HG02885 (cell line): ENCODE data around the gene PDCD1.
A peak's percentile ranks its signal among the peaks of the same experiment; 100 is the strongest.

Experiments used
- ATAC-seq: cut with Tn5 transposase; IDR thresholded peaks from one replicate; pipeline ENCODE4 v1.9.1; 2021; ENCODE audit warnings: mild to moderate bottlenecking; ENCODE audit not compliant: unreplicated experiment, poor library complexity

PDCD1 gene

GRCh38 chr2:241854342-241855244, 4.1 kb downstream of the PDCD1 start:
- ATAC-seq, result no peak

DNA sequence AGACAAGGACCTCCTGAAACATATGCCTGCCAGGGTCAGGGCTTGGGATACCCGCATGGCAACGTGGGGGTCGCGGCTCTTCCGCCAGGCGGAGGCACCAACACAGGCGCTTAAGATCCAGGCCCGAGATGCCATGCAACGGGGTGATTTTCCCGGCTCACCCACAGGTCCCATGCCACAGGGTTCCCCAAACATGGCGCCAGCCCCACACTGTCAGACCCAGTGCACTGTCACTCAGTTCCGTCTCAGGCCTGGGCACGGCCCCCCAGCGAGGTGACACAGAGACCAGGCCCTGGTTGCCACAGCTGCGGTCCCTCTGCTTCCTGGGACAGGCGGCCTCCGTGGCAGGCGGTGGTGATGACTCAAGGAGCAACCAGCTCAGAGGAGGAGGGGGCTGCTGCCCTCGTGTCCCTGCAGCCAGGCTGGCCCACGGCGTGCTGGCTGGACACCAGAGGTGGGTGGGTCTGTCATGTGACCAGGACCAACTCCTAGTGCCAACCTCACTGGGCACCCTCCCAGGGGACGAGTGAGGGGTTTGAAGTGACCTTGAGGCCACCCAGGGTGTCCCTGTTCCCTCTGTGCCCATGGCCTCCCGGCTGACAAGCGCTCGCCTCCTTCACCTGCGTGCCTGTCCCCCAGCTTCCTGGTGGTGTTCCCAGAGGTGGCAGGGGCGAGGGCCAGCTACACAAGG, 4.9 kb downstream of the PDCD1 start:
- no peak for ATAC-seq

DNA sequence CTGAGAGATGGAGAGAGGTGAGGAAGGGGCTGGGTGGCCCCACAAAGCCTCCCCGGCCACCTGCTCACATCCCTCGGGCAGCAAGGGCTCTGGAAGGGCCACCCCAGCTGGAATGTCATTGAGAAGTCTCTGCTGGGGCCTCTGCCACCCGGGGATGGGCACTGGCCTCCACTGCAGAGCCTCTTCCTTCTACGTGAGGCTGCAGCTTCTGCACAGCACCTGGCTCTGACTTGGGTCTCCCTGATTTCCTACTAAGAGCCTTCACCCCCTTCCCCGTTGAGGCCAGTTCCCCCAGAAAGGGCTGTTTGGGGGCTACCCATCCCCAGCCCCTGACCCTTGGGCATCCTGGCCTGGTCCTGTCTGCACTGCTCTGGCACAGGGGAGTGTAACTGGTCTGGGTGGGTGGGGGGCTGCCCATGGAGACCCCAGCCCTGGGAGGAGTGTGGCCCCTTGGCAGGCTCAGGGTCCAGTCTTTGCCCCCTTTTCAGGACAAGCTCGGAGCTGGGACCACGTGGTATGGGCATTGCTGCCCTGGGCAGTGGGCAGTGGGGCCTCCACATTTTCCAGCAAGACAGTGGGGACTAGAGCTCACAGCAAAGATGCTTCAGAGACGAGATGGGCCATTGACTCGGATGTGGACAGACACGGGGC, 5.6 kb downstream of the PDCD1 start:
- ATAC-seq, result no peak

- ATAC-seq, result no peak
Measured at GRCh38 chr2:241852116-241852980, 6.3 kb downstream of the PDCD1 start.

- no peak for ATAC-seq
Measured at GRCh38 chr2:241851325-241852115, 7.2 kb downstream of the PDCD1 start.

DNA sequence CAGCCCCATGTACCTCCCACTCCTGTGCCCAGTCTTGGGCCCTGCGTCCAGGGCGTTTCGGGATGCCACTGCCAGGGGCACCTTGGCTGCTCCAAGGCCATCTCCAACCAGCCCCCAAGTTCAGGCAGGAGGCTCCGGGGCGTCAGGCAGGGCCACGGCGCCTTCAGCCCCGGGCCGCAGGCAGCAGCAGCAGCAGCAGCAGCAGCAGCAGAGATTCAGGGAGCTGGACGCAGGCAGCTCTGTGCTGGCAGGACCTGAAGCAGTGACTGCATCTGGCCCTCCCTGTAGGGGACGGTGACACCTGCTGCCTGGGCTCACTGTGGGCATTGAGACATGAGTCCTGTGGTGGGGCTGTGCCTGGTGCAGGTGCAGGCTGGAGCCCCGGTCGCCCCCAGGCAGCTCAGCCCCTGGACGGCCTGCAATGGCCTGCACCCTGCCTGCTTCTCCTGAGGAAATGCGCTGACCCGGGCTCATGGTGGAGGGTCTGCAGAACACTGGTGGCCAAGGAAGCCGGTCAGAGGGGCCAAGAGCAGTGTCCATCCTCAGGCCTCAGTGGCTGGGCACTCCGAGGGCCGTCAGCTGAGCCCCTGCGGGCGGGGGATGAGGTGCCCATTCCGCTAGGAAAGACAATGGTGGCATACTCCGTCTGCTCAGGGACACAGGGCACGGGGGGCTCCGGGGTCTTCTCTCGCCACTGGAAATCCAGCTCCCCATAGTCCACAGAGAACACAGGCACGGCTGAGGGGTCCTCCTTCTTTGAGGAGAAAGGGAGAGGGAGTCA, 8.0 kb downstream of the PDCD1 start:
- ATAC-seq, result no peak

DNA sequence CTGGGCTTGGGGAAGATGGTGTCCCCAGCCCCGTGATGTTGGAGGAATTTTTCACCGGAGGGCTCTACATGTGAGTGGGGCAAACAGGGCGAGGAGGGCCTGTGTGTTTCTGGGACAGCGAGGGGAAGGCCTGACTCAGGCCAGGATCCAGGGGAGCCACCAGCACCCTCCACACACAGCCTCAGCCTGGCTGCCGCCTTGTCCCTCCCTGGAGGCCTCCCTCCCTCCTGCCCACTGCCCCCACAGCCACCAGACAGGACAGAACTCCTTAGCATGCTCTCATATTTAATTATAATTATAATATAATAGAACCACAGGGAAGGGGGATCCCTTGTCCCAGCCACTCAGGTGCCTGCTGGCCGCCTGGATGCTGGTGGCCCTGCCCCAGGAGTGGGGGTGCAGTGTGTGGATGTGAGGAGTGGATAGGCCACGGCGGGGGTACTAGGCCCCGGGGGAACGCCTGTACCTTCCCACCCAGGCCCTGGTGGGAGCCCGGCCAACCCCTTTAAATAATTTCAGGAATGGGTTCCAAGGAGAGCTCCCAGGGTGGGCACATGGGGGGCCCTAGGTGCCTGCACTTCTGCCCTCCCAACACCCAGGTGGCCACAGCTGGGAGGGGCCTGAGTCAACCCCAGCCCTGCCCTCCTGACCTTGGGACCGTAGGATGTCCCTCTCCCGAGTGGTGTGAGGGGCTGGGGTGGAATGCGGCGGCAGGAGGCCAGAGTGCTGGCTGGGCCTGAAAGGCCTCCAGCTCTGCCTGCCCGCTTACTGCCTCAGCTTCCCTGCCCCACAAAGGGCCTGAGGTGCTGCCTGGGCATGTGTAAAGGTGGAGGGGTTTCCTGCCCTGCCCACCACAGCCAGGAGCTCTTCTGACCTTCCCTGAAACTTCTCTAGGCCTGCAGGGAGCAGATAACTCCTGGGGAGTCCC, 8.8 kb downstream of the PDCD1 start:
- ATAC-seq, result no peak

GRCh38 chr2:241848761-241849615, 9.7 kb downstream of the PDCD1 start:
- no peak for ATAC-seq

- no peak for ATAC-seq
Measured at GRCh38 chr2:241846406-241846805, 12.3 kb downstream of the PDCD1 start.

GRCh38 chr2:241844831-241845578, 13.7 kb downstream of the PDCD1 start:
- no peak for ATAC-seq

- ATAC-seq, result peak; percentile 81
Measured at GRCh38 chr2:241844066-241844728, 14.5 kb downstream of the PDCD1 start.

GRCh38 chr2:241843321-241844065, 15.2 kb downstream of the PDCD1 start:
- ATAC-seq, result no peak

DNA sequence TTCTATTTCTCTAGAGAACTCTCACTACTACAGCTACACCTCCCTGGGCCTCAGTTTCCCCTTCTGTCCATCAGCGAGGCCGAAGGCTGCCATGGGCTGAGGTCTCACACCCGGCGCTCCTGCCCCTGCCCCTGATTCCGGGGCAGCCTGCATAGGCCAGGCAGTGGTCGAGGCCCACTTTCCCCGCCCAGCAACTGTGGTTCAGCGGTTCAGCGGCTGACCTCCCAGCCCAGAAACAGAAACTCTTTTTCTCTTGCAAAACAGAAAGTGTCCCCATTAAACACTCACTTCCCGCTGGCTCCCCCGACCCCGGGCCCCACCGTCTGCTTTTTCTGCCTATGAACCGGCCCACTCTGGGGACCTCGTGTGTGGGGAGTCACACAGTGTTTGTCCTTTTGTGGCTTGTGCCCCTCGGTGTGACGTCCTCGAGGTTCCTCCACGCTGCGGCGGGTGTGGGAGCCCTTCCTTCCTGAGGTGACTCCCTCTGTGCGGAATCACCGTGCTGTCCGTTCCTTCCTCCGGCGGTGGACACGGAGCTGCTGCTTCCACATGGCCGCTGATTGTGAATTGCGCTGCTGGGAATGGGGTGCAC, 16.0 kb downstream of the PDCD1 start:
- peak; percentile 39 for ATAC-seq

GRCh38 chr2:241842067-241842415, 16.7 kb downstream of the PDCD1 start:
- no peak for ATAC-seq
